WTC11 (cell line): ENCODE measurements around the gene HMBS. TPM values are rescaled to one million over a fixed set of nuclear protein-coding genes. Genes with fewer than 3 reads are reported as not detected.

Experiments
- ATAC-seq: fragments of 200-7000 bp; cut with Tn5 transposase; 2 replicates; pipeline ENCODE4 v1.10.0; 2021; ENCODE audit warnings: mild to moderate bottlenecking, moderate library complexity
- CTCF ChIA-PET: fragments of 300-600 bp; sonication (Branson Sonifier 250); formaldehyde crosslinking; loops from one replicate; lab custom pipeline; 2021; ENCODE audit warnings: antibody characterized with exemption; lab: Charles Lee
- POLR2A ChIA-PET: fragments of 350-600 bp; sonication (Branson Sonifier 250); formaldehyde crosslinking; loops from one replicate; lab custom pipeline; 2021; ENCODE audit warnings: antibody characterized with exemption; lab: Charles Lee
- DNase-seq: peaks from one replicate; pipeline ENCODE4 v3.0.0; 2021; ENCODE audit warnings: low spot score
- H3K27ac Mint-ChIP-seq: 2 replicates; pipeline ENCODE4 v1.8.0; 2021; ENCODE audit warnings: mixed read lengths
- H3K27me3 Mint-ChIP-seq: 2 replicates; pipeline ENCODE4 v1.8.0; 2021; ENCODE audit warnings: low read depth, mild to moderate bottlenecking, moderate library complexity, mixed read lengths
- H3K36me3 Mint-ChIP-seq: 2 replicates; pipeline ENCODE4 v1.8.0; 2021; ENCODE audit warnings: mixed read lengths
- H3K4me1 Mint-ChIP-seq: 2 replicates; pipeline ENCODE4 v1.8.0; 2022; ENCODE audit warnings: mixed read lengths
- H3K4me3 Mint-ChIP-seq: 2 replicates; pipeline ENCODE4 v1.8.0; 2021; ENCODE audit warnings: mild to moderate bottlenecking, moderate library complexity, mixed read lengths
- H3K9me3 Mint-ChIP-seq: 2 replicates; pipeline ENCODE4 v1.8.0; 2021; ENCODE audit warnings: mixed read lengths
- AFF4 ChIP-seq: sonication (generic); formaldehyde crosslinking; IDR thresholded peaks from 2 replicates; pipeline ENCODE4 v1.8.1; 2023; ENCODE audit warnings: mild to moderate bottlenecking, missing genetic modification reagents, borderline replicate concordance
- ATF6 ChIP-seq: sonication (generic); formaldehyde crosslinking; IDR thresholded peaks from 2 replicates; pipeline ENCODE4 v1.8.1; 2023; ENCODE audit warnings: mild to moderate bottlenecking, missing genetic modification reagents
- JUN ChIP-seq: sonication (generic); formaldehyde crosslinking; IDR thresholded peaks from 2 replicates; pipeline ENCODE4 v1.8.0; 2023; ENCODE audit warnings: mild to moderate bottlenecking, missing genetic modification reagents
- MXD4 ChIP-seq: fragments of 250-450 bp; sonication (Bioruptor Pico); IDR thresholded peaks from 2 replicates; pipeline ENCODE4 v1.8.0; 2021; ENCODE audit warnings: mild to moderate bottlenecking, moderate library complexity, borderline replicate concordance
- MYBL2 ChIP-seq: sonication (generic); formaldehyde crosslinking; IDR thresholded peaks from 2 replicates; pipeline ENCODE4 v1.8.1; 2023; ENCODE audit warnings: mild to moderate bottlenecking, moderate library complexity, missing genetic modification reagents
- NFATC4 ChIP-seq: fragments of 250-450 bp; sonication (Bioruptor Pico); IDR thresholded peaks from 2 replicates; pipeline ENCODE4 v1.9.0; 2021; ENCODE audit warnings: mild to moderate bottlenecking
- NFYB ChIP-seq: sonication (generic); formaldehyde crosslinking; conservative IDR thresholded peaks from 2 replicates; pipeline ENCODE4 v1.8.0; 2022; ENCODE audit warnings: low read depth, missing genetic modification reagents
- SMAD3 ChIP-seq: sonication (generic); formaldehyde crosslinking; IDR thresholded peaks from 2 replicates; pipeline ENCODE4 v1.8.0; 2022; ENCODE audit warnings: missing genetic modification reagents, mild to moderate bottlenecking, borderline replicate concordance
- SMAD4 ChIP-seq: sonication (generic); formaldehyde crosslinking; IDR thresholded peaks from 2 replicates; pipeline ENCODE4 v1.8.0; 2022; ENCODE audit warnings: mild to moderate bottlenecking, missing genetic modification reagents
- TEAD1 ChIP-seq: sonication (generic); formaldehyde crosslinking; IDR thresholded peaks from 2 replicates; pipeline ENCODE4 v1.8.0; 2022; ENCODE audit warnings: mild to moderate bottlenecking, missing genetic modification reagents
- TEAD4 ChIP-seq: sonication (generic); formaldehyde crosslinking; IDR thresholded peaks from 2 replicates; pipeline ENCODE4 v1.8.0; 2022; ENCODE audit warnings: mild to moderate bottlenecking, missing genetic modification reagents
- ZBTB21 ChIP-seq: sonication (generic); formaldehyde crosslinking; IDR thresholded peaks from 2 replicates; pipeline ENCODE4 v1.8.1; 2023; ENCODE audit warnings: mild to moderate bottlenecking, missing genetic modification reagents, borderline replicate concordance
- ZNF423 ChIP-seq: fragments of 250-450 bp; sonication (Bioruptor Pico); IDR thresholded peaks from 2 replicates; pipeline ENCODE4 v2.1.2; 2022; ENCODE audit warnings: mild to moderate bottlenecking, moderate library complexity
- total RNA-seq: library from RNA; stranded (reverse); gene quantifications from 3 replicates; pipeline ENCODE4 v1.2.3, GENCODE V29; 2021
- TF ChIP-seq, protein P1 (sequence below): fragments of 250-450 bp; sonication (Bioruptor Pico); IDR thresholded peaks from 2 replicates; pipeline ENCODE4 v1.9.0; 2021; ENCODE audit warnings: mild to moderate bottlenecking, borderline replicate concordance
- TF ChIP-seq, protein P2 (sequence below): sonication (generic); formaldehyde crosslinking; IDR thresholded peaks from 2 replicates; pipeline ENCODE4 v1.8.0; 2022; ENCODE audit warnings: mild to moderate bottlenecking, missing genetic modification reagents
- TF ChIP-seq, protein P3 (sequence below): fragments of 250-450 bp; sonication (Bioruptor Pico); IDR thresholded peaks from 2 replicates; pipeline ENCODE4 v2.1.2; 2022; ENCODE audit warnings: mild to moderate bottlenecking, moderate library complexity
- TF ChIP-seq, protein P4 (sequence below): sonication (generic); formaldehyde crosslinking; IDR thresholded peaks from 2 replicates; pipeline ENCODE4 v1.8.0; 2022; ENCODE audit warnings: missing genetic modification reagents

HMBS gene
- total RNA-seq, 1 experiment from 2014 or later: 62.3 TPM

GRCh38 chr11:119115484-119116234 lies 31.0 kb downstream of the HMBS start:
- 0 out of 2 replicates have a peak overlapping the region, but pooled peaks have one; percentile 41 for H3K27ac Mint-ChIP-seq
- H3K4me1 Mint-ChIP-seq: peaks cover 14% of the 10 kb centered on the region
- H3K4me3 Mint-ChIP-seq: no peak overlapping the region
- POLR2A ChIA-PET: interaction anchor here (1.0 kb wide), 1 partner anchor 9 kb away, joined by 4 read pairs; the partner anchor contains the start of gene C2CD2L
- H3K27me3 Mint-ChIP-seq: no peaks in the 10 kb centered on the region; the same call in 1 of the 2 replicates
- peak; percentile 64 for ATAC-seq
- CTCF ChIA-PET: interaction anchor here (0.6 to 0.9 kb wide), 2 partner anchors 13 to 29 kb away, joined by 3 to 4 read pairs; no protein-coding TSS in a partner anchor
- no peaks in the 10 kb centered on the region; the same call in 1 of the 2 replicates for H3K36me3 Mint-ChIP-seq
- DNase-seq: no peak
- H3K9me3 Mint-ChIP-seq: no peaks in the 10 kb centered on the region
- TF ChIP-seq MYBL2 (CRISPR knock-in tag) (no peak), NFATC4 (no peak), NFYB (CRISPR knock-in tag) (no peak), SMAD3 (CRISPR knock-in tag) (no peak), TEAD4 (no peak), ATF6 (CRISPR knock-in tag) (no peak), ZBTB21 (CRISPR knock-in tag) (no peak), ZNF423 (CRISPR knock-in tag) (no peak), TEAD1 (CRISPR knock-in tag) (no peak), SMAD4 (CRISPR knock-in tag) (no peak), AFF4 (CRISPR knock-in tag) (no peak), MXD4 (no peak), JUN (CRISPR knock-in tag) (no peak)
- TF ChIP-seq, protein P1, sequence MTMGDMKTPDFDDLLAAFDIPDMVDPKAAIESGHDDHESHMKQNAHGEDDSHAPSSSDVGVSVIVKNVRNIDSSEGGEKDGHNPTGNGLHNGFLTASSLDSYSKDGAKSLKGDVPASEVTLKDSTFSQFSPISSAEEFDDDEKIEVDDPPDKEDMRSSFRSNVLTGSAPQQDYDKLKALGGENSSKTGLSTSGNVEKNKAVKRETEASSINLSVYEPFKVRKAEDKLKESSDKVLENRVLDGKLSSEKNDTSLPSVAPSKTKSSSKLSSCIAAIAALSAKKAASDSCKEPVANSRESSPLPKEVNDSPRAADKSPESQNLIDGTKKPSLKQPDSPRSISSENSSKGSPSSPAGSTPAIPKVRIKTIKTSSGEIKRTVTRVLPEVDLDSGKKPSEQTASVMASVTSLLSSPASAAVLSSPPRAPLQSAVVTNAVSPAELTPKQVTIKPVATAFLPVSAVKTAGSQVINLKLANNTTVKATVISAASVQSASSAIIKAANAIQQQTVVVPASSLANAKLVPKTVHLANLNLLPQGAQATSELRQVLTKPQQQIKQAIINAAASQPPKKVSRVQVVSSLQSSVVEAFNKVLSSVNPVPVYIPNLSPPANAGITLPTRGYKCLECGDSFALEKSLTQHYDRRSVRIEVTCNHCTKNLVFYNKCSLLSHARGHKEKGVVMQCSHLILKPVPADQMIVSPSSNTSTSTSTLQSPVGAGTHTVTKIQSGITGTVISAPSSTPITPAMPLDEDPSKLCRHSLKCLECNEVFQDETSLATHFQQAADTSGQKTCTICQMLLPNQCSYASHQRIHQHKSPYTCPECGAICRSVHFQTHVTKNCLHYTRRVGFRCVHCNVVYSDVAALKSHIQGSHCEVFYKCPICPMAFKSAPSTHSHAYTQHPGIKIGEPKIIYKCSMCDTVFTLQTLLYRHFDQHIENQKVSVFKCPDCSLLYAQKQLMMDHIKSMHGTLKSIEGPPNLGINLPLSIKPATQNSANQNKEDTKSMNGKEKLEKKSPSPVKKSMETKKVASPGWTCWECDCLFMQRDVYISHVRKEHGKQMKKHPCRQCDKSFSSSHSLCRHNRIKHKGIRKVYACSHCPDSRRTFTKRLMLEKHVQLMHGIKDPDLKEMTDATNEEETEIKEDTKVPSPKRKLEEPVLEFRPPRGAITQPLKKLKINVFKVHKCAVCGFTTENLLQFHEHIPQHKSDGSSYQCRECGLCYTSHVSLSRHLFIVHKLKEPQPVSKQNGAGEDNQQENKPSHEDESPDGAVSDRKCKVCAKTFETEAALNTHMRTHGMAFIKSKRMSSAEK: no peak
- TF ChIP-seq, protein P2, sequence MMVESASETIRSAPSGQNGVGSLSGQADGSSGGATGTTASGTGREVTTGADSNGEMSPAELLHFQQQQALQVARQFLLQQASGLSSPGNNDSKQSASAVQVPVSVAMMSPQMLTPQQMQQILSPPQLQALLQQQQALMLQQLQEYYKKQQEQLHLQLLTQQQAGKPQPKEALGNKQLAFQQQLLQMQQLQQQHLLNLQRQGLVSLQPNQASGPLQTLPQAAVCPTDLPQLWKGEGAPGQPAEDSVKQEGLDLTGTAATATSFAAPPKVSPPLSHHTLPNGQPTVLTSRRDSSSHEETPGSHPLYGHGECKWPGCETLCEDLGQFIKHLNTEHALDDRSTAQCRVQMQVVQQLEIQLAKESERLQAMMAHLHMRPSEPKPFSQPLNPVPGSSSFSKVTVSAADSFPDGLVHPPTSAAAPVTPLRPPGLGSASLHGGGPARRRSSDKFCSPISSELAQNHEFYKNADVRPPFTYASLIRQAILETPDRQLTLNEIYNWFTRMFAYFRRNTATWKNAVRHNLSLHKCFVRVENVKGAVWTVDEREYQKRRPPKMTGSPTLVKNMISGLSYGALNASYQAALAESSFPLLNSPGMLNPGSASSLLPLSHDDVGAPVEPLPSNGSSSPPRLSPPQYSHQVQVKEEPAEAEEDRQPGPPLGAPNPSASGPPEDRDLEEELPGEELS: no peak
- TF ChIP-seq, protein P3, sequence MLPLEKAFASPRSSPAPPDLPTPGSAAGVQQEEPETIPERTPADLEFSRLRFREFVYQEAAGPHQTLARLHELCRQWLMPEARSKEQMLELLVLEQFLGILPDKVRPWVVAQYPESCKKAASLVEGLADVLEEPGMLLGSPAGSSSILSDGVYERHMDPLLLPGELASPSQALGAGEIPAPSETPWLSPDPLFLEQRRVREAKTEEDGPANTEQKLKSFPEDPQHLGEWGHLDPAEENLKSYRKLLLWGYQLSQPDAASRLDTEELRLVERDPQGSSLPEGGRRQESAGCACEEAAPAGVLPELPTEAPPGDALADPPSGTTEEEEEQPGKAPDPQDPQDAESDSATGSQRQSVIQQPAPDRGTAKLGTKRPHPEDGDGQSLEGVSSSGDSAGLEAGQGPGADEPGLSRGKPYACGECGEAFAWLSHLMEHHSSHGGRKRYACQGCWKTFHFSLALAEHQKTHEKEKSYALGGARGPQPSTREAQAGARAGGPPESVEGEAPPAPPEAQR (CRISPR knock-in tag): no peak
- TF ChIP-seq, protein P4, sequence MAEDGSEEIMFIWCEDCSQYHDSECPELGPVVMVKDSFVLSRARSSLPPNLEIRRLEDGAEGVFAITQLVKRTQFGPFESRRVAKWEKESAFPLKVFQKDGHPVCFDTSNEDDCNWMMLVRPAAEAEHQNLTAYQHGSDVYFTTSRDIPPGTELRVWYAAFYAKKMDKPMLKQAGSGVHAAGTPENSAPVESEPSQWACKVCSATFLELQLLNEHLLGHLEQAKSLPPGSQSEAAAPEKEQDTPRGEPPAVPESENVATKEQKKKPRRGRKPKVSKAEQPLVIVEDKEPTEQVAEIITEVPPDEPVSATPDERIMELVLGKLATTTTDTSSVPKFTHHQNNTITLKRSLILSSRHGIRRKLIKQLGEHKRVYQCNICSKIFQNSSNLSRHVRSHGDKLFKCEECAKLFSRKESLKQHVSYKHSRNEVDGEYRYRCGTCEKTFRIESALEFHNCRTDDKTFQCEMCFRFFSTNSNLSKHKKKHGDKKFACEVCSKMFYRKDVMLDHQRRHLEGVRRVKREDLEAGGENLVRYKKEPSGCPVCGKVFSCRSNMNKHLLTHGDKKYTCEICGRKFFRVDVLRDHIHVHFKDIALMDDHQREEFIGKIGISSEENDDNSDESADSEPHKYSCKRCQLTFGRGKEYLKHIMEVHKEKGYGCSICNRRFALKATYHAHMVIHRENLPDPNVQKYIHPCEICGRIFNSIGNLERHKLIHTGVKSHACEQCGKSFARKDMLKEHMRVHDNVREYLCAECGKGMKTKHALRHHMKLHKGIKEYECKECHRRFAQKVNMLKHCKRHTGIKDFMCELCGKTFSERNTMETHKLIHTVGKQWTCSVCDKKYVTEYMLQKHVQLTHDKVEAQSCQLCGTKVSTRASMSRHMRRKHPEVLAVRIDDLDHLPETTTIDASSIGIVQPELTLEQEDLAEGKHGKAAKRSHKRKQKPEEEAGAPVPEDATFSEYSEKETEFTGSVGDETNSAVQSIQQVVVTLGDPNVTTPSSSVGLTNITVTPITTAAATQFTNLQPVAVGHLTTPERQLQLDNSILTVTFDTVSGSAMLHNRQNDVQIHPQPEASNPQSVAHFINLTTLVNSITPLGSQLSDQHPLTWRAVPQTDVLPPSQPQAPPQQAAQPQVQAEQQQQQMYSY (CRISPR knock-in tag): no peak
